Natural killer cell (primary cell): ENCODE measurements around the gene CHST8. TPM values are rescaled to one million over a fixed set of nuclear protein-coding genes. Genes with fewer than 3 reads are reported as not detected.
A peak's percentile ranks its signal among the peaks of the same experiment; 100 is the strongest.

Experiments
- ATAC-seq, 3 donors: fragments of 150-1000 bp in 2 of 3; fragments of 200-7000 bp in 1 of 3; cut with Tn5 transposase; 1 replicate in 1 of 3; 2 replicates in 2 of 3; pipeline ENCODE4 v1.10.0; 2021; ENCODE audit warnings: mild to moderate bottlenecking in 2 of 3, moderate library complexity in 2 of 3
- DNase-seq, 2 donors: peaks; one replicate each; pipeline versions ENCODE4 v3.0.0 to v3.0.0-alpha.2; 2013 to 2021; ENCODE audit warnings: mixed read lengths in 1 of 2
- H3K27ac ChIP-seq: one replicate; pipeline ENCODE4 v1.5.1; 2013; ENCODE audit warnings: mild to moderate bottlenecking, low read length
- H3K27me3 ChIP-seq: one replicate; pipeline ENCODE4 v1.6.1; 2013; ENCODE audit warnings: low read length; ENCODE audit not compliant: control insufficient read depth, insufficient read depth
- H3K36me3 ChIP-seq: one replicate; pipeline ENCODE4 v1.6.1; 2013; ENCODE audit warnings: low read length; ENCODE audit not compliant: control insufficient read depth, insufficient read depth
- H3K4me1 ChIP-seq: one replicate; pipeline ENCODE4 v1.6.1; 2013; ENCODE audit warnings: low read length; ENCODE audit not compliant: control insufficient read depth, insufficient read depth
- H3K4me3 ChIP-seq: one replicate; pipeline ENCODE4 v1.5.1; 2013; ENCODE audit warnings: low read length
- H3K9me3 ChIP-seq: one replicate; pipeline ENCODE4 v1.6.1; 2013; ENCODE audit warnings: low read length; ENCODE audit not compliant: control insufficient read depth, insufficient read depth
- H3K27ac Mint-ChIP-seq, 2 donors: one replicate each; pipeline ENCODE4 v1.8.0; 2022; ENCODE audit warnings: mild to moderate bottlenecking in 2 of 2, mixed read lengths in 2 of 2, moderate library complexity in 1 of 2
- H3K27me3 Mint-ChIP-seq, 2 donors: one replicate each; pipeline ENCODE4 v1.8.0; 2022; ENCODE audit warnings: low read depth in 2 of 2, mixed read lengths in 2 of 2
- H3K36me3 Mint-ChIP-seq: one replicate; pipeline ENCODE4 v1.8.0; 2022; ENCODE audit warnings: mixed read lengths
- H3K4me1 Mint-ChIP-seq, 2 donors: one replicate each; pipeline ENCODE4 v1.8.0; 2022; ENCODE audit warnings: mixed read lengths in 2 of 2
- H3K4me3 Mint-ChIP-seq: one replicate; pipeline ENCODE4 v1.8.0; 2022; ENCODE audit warnings: mild to moderate bottlenecking, moderate library complexity, mixed read lengths
- H3K9me3 Mint-ChIP-seq, 2 donors: one replicate each; pipeline ENCODE4 v1.8.0; 2022; ENCODE audit warnings: mixed read lengths in 2 of 2
- WGBS: methylation state at CpG from one replicate; pipeline ENCODE4 v1.1.7; 2013; ENCODE audit warnings: missing lambda C conversion rate; ENCODE audit not compliant: insufficient coverage; 5-methylcytosine and 5-hydroxymethylcytosine counted together
- intact Hi-C: fragments of 100-400 bp; cut with micrococcal nuclease; formaldehyde crosslinking; loops from one replicate; pipeline ENCODE4 v1.14.2; 2022
- total RNA-seq, 4 donors: library from RNA; stranded (reverse); fragments of 120-200 nt in 1 of 4; gene quantifications; one replicate each; pipeline versions ENCODE4 v1.2.3 to v1.2.4, GENCODE V29; 2013 to 2022
- TF ChIP-seq, protein P1 (sequence below): fragments of 200-600 bp; IDR thresholded peaks from one replicate; pipeline ENCODE4 v1.8.0; 2022; ENCODE audit warnings: antibody characterized with exemption

The CHST8 gene
- total RNA-seq, 3 donors from 2014 or later (not counting 1 experiment from before 2014, with no cell fraction given), result not detected

GRCh38 chr19:33795370-33796163, 173.8 kb downstream of the CHST8 start:
- Mint-ChIP-seq H3K4me3 (peak overlapping the region; percentile 73), H3K9me3 (no peaks in the 10 kb centered on the region), H3K4me1 (no peaks in the 10 kb centered on the region), H3K27ac (no peak overlapping the region), H3K36me3 (no peaks in the 10 kb centered on the region), H3K27me3 (peaks cover 14 to 38% of the 10 kb centered on the region in 2 donors)
- no peaks in the 10 kb centered on the region for H3K36me3 ChIP-seq
- TF ChIP-seq, protein P1, sequence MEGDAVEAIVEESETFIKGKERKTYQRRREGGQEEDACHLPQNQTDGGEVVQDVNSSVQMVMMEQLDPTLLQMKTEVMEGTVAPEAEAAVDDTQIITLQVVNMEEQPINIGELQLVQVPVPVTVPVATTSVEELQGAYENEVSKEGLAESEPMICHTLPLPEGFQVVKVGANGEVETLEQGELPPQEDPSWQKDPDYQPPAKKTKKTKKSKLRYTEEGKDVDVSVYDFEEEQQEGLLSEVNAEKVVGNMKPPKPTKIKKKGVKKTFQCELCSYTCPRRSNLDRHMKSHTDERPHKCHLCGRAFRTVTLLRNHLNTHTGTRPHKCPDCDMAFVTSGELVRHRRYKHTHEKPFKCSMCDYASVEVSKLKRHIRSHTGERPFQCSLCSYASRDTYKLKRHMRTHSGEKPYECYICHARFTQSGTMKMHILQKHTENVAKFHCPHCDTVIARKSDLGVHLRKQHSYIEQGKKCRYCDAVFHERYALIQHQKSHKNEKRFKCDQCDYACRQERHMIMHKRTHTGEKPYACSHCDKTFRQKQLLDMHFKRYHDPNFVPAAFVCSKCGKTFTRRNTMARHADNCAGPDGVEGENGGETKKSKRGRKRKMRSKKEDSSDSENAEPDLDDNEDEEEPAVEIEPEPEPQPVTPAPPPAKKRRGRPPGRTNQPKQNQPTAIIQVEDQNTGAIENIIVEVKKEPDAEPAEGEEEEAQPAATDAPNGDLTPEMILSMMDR, result peak; percentile 37
- peaks cover 6% of the 10 kb centered on the region for H3K4me1 ChIP-seq
- no peaks in the 10 kb centered on the region for H3K9me3 ChIP-seq
- under 1% methylated on average over 92 of the region's 92 CpGs for WGBS
- peak in 1 of 2 donors; percentile 51 for DNase-seq
- peak overlapping the region; percentile 16 for H3K4me3 ChIP-seq
- peak; percentile 42 to 69 (median 66) for ATAC-seq
- peaks cover 4% of the 10 kb centered on the region for H3K27me3 ChIP-seq
- no peak overlapping the region for H3K27ac ChIP-seq
- intact Hi-C loops, result no loop called here

- Histone ChIP-seq H3K4me1 (peaks cover 6% of the 10 kb centered on the region), H3K9me3 (no peaks in the 10 kb centered on the region), H3K27ac (no peak within 1 kb of the TSS), H3K4me3 (peak within 1 kb of the TSS; percentile 34), H3K27me3 (peaks cover 4% of the 10 kb centered on the region), H3K36me3 (no peaks in the 10 kb centered on the region)
- WGBS, result under 1% methylated on average over 65 of the region's 92 CpGs
- TF ChIP-seq, protein P1, result no peak
- H3K4me3 Mint-ChIP-seq, result peak within 1 kb of the TSS; percentile 87
- no peaks in the 10 kb centered on the region for H3K4me1 Mint-ChIP-seq
- no peak within 1 kb of the TSS for H3K27ac Mint-ChIP-seq
- H3K27me3 Mint-ChIP-seq, result peaks cover 14 to 38% of the 10 kb centered on the region in 2 donors
- peak in 1 of 2 donors; percentile 39 for DNase-seq
- intact Hi-C loops, result no loop called here
- H3K36me3 Mint-ChIP-seq, result no peaks in the 10 kb centered on the region
- H3K9me3 Mint-ChIP-seq, result no peaks in the 10 kb centered on the region
- peak in 1 of 3 donors; percentile 14 for ATAC-seq
These were observed 174.6 kb downstream of the CHST8 start, which contains the start of gene KCTD15 for GRCh38 chr19:33796164-33796875. KCTD15 (plus strand) TSS chr19:33796870; CDS start chr19:33800455, 3,585 bp downstream.

GRCh38 chr19:33797802-33798671, 176.3 kb downstream of the CHST8 start:
- no peaks in the 10 kb centered on the region for H3K9me3 Mint-ChIP-seq
- no peak for ATAC-seq
- Histone ChIP-seq H3K36me3 (no peaks in the 10 kb centered on the region), H3K4me1 (peaks cover 6% of the 10 kb centered on the region), H3K27me3 (no peaks in the 10 kb centered on the region), H3K9me3 (no peaks in the 10 kb centered on the region), H3K4me3 (no peak overlapping the region), H3K27ac (no peak overlapping the region)
- DNase-seq, result peak in 1 of 2 donors; percentile 32
- TF ChIP-seq, protein P1, result no peak
- H3K36me3 Mint-ChIP-seq, result no peaks in the 10 kb centered on the region
- H3K4me1 Mint-ChIP-seq, result no peaks in the 10 kb centered on the region
- H3K27ac Mint-ChIP-seq, result no peak overlapping the region
- intact Hi-C loops, result no loop called here
- peak overlapping the region; percentile 87 for H3K4me3 Mint-ChIP-seq
- WGBS, result 38% methylated on average over 44 of the region's 61 CpGs
- H3K27me3 Mint-ChIP-seq, result peaks cover 11 to 28% of the 10 kb centered on the region in 2 donors
